NB4 (cell line): ENCODE measurements around the gene MDFI.
A peak's percentile ranks its signal among the peaks of the same experiment; 100 is the strongest.

ENCODE experiments used
- DNase-seq: peaks from one replicate; pipeline ENCODE4 v3.0.0; 2010; ENCODE audit warnings: low read depth
- H3K4me3 ChIP-seq: one replicate; pipeline ENCODE4 v1.5.1; 2011; ENCODE audit warnings: mild to moderate bottlenecking, low read depth, low read length, moderate library complexity
- MYC ChIP-seq: IDR thresholded peaks from 2 replicates; pipeline ENCODE4 v1.6.1; 2011; ENCODE audit warnings: low read depth, low read length
- POLR2A ChIP-seq: IDR thresholded peaks from 2 replicates; pipeline ENCODE4 v1.6.1; 2011; ENCODE audit warnings: mild to moderate bottlenecking; ENCODE audit not compliant: insufficient read length; ENCODE audit errors: extremely low read depth
- TF ChIP-seq, protein P1 (sequence below): IDR thresholded peaks from 2 replicates; pipeline ENCODE4 v1.6.1; 2011; ENCODE audit warnings: low read depth, low read length
- TF ChIP-seq, protein P2 (sequence below): IDR thresholded peaks from one replicate; pipeline ENCODE4 v1.5.1; 2012; ENCODE audit warnings: low read depth, low read length

MDFI gene

DNA sequence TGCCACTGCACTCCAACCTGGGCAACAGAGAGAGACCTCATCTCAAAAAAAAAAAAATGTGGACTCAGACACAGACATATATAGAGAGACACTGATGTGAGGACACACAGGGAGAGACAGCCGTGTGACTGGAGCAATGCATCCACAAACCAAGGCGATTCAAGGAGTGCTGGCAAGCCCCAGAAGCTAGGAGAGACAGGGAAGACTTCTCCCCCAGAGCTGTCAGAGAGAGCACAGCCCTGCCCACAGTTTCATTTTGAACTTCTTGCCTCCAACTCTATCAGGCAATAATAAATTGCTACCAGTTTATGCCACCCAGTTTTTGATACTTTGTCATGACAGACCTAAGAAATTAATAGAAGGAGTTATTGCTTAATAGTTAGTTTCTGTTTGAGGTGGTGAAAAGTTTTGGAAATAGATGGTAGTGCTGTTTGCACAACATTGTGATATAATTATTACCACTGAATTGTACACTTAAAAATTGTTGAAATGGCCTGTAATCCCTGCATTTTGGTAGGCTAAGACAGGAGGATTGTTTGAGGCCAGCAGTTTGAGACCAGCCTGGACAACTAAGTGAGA is 5.1 kb upstream of the MDFI start:
- no peak for TF ChIP-seq POLR2A

DNA sequence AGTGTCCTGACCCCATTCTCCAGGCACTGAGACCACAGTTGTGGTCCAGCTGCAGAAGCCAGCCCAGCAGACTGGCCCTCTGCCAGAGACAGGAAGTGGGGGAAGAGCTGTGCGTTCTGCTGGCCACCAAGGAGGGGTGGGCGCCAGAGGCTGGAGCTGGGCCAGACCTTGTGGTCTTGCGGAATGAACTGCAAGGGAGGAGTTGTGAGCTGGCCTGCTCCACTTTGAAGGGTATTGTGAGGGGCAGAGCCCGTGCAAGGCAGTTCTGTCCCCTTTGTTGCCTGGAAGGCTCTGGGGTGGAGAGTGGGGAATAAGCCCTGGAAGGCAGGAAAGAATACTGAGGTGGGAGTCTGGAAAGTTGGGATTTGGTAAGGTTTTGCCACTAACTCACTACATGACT is 3.6 kb upstream of the MDFI start:
- TF ChIP-seq POLR2A (no peak), MYC (no peak)
- TF ChIP-seq, protein P1, sequence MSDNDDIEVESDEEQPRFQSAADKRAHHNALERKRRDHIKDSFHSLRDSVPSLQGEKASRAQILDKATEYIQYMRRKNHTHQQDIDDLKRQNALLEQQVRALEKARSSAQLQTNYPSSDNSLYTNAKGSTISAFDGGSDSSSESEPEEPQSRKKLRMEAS = no peak
- TF ChIP-seq, protein P2, sequence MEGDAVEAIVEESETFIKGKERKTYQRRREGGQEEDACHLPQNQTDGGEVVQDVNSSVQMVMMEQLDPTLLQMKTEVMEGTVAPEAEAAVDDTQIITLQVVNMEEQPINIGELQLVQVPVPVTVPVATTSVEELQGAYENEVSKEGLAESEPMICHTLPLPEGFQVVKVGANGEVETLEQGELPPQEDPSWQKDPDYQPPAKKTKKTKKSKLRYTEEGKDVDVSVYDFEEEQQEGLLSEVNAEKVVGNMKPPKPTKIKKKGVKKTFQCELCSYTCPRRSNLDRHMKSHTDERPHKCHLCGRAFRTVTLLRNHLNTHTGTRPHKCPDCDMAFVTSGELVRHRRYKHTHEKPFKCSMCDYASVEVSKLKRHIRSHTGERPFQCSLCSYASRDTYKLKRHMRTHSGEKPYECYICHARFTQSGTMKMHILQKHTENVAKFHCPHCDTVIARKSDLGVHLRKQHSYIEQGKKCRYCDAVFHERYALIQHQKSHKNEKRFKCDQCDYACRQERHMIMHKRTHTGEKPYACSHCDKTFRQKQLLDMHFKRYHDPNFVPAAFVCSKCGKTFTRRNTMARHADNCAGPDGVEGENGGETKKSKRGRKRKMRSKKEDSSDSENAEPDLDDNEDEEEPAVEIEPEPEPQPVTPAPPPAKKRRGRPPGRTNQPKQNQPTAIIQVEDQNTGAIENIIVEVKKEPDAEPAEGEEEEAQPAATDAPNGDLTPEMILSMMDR = no peak
- DNase-seq = no peak
- no peak overlapping the region for H3K4me3 ChIP-seq

More for the DNA sequence above, 5.1 kb upstream of the MDFI start:
- no peak for DNase-seq
- H3K4me3 ChIP-seq = no peak overlapping the region

DNA sequence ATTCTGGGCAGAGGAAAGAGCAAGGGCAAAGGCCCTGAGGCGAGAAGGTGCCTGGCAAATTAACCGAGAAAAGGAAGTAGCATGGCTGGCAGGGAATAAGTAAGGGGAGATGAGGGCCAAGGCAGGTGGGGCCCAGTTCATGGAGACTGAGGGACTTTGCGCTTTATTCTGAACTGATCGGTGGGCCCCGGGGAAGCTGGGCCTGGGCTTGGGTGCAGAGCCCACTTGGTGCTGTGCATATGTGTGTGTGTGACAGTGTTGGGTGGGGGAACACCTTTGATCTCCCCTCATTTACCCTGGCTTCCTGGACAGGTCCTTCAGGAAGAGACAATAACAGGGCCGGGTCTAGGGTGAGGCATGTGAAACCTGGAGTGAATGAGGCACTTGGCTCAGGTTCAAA is 2.9 kb upstream of the MDFI start:
- TF ChIP-seq, protein P1 = no peak
- TF ChIP-seq, protein P2 = no peak
- TF ChIP-seq POLR2A (no peak), MYC (no peak)
- DNase-seq = no peak
- no peak overlapping the region for H3K4me3 ChIP-seq

DNA sequence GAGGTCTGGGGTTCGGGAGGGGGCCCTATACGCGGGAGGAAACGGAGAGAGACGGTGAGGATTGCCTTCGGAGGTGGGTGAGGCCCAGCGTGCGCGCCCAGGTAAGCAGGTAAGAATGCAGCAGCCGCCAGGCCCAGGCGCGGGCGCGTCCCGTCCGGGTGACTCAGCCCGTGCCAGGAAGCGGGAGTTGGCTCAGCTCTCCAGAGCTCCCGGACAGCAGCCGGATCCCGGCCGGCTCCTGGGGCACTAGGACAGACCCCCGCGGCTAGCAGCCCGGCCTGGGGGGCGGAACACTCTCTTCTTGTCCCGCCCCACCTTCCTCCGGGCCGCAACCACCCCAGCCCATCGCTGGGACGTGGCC is 1.5 kb upstream of the MDFI start:
- DNase-seq = no peak
- H3K4me3 ChIP-seq = no peak overlapping the region
- TF ChIP-seq, protein P2 = no peak
- TF ChIP-seq POLR2A = no peak
- TF ChIP-seq MYC = no peak
- TF ChIP-seq, protein P1 = no peak

DNA sequence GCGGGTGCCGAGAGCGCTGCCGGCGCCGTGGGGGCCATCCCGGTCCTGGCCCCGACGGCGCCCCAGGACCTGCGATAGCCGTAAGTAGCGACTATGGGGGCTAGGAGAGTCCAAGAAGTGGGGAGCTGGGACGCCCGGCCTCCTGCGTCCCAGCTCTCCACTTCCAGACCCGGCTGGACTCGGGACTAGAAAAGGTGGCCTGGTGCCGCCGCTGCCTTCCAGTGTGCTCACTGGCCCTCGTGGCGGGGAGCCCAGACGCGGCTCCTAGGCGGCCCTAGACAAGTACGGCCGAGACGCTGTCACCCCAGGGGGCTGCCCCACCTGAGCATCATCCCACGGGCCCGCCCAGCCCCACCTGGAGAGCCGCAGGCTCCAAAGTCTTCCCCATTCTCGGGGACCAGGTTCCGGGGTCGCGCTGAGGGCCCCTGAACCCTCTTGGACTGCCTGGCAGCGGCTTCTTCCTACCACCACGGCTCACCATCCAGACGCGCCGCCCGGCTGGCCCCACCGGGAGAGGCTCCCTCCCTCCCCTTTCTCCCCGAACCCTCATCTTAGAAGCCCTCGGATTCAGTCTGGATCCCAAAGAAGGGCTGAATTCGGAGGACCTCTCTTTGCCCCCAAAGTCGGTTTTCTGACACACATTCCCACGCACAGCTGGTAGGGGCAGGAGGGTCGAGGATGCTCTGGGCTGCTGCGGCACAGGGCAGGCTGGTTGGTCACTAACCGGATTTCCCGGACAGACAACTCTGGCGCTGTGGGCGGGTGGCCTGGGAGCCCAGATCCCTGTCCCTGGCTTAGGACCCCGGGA is 870 bp upstream of the MDFI start:
- no peak overlapping the region for H3K4me3 ChIP-seq
- TF ChIP-seq MYC (no peak), POLR2A (no peak)
- TF ChIP-seq, protein P2 = no peak
- TF ChIP-seq, protein P1 = no peak
- DNase-seq = no peak

DNA sequence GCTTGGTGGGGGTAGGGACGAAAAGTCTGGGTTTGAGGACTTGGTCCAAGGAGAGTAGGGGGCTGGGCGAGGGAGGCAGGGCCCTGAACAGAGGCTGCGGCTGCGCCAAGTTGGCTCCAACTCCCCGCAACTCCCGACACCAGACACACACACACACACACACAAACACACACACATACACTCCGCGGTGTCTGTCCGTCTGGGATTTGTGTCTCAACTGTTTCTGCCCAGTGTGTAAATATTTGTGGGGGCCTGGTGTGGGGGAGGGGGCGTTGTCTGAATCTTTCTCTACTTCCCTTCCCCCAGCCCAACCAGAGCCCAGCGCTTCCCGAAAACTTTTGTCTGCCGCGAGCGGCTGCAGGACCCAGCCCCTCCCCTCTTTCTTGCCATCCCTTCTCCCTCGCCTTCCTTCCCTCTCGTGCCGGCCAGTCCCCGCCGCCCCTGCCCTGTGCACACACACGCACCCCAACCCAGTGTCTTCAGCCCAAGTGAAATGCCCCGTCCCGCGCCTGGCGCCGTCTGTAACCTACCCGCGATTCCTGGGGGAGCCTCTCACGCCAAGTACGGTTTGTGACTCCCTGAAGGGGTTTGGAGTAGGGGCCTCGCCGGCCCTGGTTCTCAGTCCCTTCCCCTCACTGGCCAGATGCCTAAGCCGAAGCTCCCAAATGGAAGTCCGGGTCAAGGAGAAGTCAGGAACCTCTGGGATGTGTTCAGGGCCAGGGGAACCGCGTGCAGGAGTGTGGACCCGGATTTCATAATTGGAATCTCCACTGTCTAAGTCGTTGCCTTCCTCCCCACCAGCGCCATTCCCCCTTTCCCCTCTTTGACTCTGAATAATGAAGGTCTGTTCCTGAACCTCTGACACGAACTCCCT is 904 bp downstream of the MDFI start:
- TF ChIP-seq, protein P1 = no peak
- no peak for TF ChIP-seq MYC
- TF ChIP-seq, protein P2 = no peak
- no peak for TF ChIP-seq POLR2A
- H3K4me3 ChIP-seq = no peak overlapping the region
- peak; percentile 31 for DNase-seq
